Adrenal gland (tissue), 12 donors: Measurements from ENCODE around the gene FAM83D. TPM values are rescaled to one million over a fixed set of nuclear protein-coding genes. Genes with fewer than 3 reads are reported as not detected.

Experiments used
- DNase-seq, 7 donors: peaks; one replicate each; pipeline ENCODE4 v3.0.0-alpha.2; 2019 to 2020
- H3K27ac ChIP-seq, 5 donors: fragments of 200-600 bp; sonication (generic) in 4 of 5; 1 replicate in 3 of 5; 2 replicates in 2 of 5; pipeline versions ENCODE4 v1.5.1 to v1.8.0; 2016 to 2020; ENCODE audit warnings: mild to moderate bottlenecking in 1 of 5
- H3K27me3 ChIP-seq: fragments of 200-600 bp; 2 replicates; pipeline ENCODE4 v1.8.0; 2021
- H3K36me3 ChIP-seq, 2 donors: fragments of 200-600 bp; replicated peaks in 1 of 2; 1 replicate in 1 of 2; 2 replicates in 1 of 2; pipeline versions ENCODE4 v1.5.1 to v1.8.0; 2018 to 2022
- H3K4me1 ChIP-seq, 2 donors: fragments of 200-600 bp; replicated peaks in 1 of 2; 1 replicate in 1 of 2; 2 replicates in 1 of 2; pipeline versions ENCODE4 v1.5.1 to v1.8.0; 2018 to 2021
- H3K4me3 ChIP-seq, 4 donors: fragments of 200-600 bp; sonication (generic) in 3 of 4; one replicate each; pipeline ENCODE4 v1.5.1; 2016 to 2018
- H3K9me3 ChIP-seq, 3 donors: fragments of 200-600 bp; sonication (generic) in 1 of 3; replicated peaks in 1 of 3; 1 replicate in 2 of 3; 2 replicates in 1 of 3; pipeline versions ENCODE4 v1.5.1 to v1.8.0; 2016 to 2021
- POLR2A ChIP-seq, 2 donors: fragments of 450-650 bp; IDR thresholded peaks; one replicate each; pipeline ENCODE4 v1.6.1; 2017; ENCODE audit warnings: antibody characterized with exemption in 2 of 2, mild to moderate bottlenecking in 2 of 2, moderate library complexity in 1 of 2
- WGBS, 4 donors: extraction: QIAGEN DNeasy Blood & Tissue Kit in 2 of 4; methylation state at CpG; one replicate each; pipeline versions ENCODE4 v1.1.5 to v1.1.7; 2013 to 2017; 5-methylcytosine and 5-hydroxymethylcytosine counted together
- intact Hi-C, 2 donors: fragments of 100-400 bp; cut with DNase I; formaldehyde crosslinking; loops; one replicate each; pipeline versions ENCODE4 v1.14.1 to v1.15.0; 2022 to 2023
- polyA plus RNA-seq, 3 donors: library from polyadenylated mRNA; stranded (reverse); fragments of 200-250 nt in 2 of 3; fragments of 350-450 nt in 1 of 3; fragmentation: Illumina TruSeq in 1 of 3; extraction: RNeasy Lipid Tissue Mini Kit (QIAGEN cat#74804) in 1 of 3; gene quantifications; one replicate each; pipeline ENCODE4 v1.2.3, GENCODE V29; 2013 to 2014
- total RNA-seq, 9 donors: library from RNA; depleted of rRNA in 4 of 9; stranded (reverse); fragments of >200 nt in 4 of 9; fragments of 120-200 nt in 1 of 9; fragmentation: NEBNext Ultra II Directional in 1 of 9; extraction: Animal tissue kit (Norgen Biotek cat#: 25700) in 1 of 9; gene quantifications; one replicate each; pipeline versions ENCODE4 v1.1.0 to v1.2.4, GENCODE V29; 2013 to 2023
- TF ChIP-seq, protein P1 (sequence below), 6 experiments: fragments of 450-650 bp in 4 of 6; fragments of 200-600 bp in 2 of 6; sonication (generic) in 1 of 6; IDR thresholded peaks; 1 replicate in 5 of 6; 2 replicates in 1 of 6; pipeline versions ENCODE4 v1.5.1 to v1.8.0; 2016 to 2021; ENCODE audit warnings: antibody characterized with exemption in 6 of 6, mild to moderate bottlenecking in 2 of 6, moderate library complexity in 1 of 6
- donor health status: healthy with polysubstance abuse.
- donor health status: Bipolar disorder and iron deficiency.
- donor health status: DM: yes; HTN: yes; CAD: no.
- donor health status: DM: no; HTN: no; CAD: no.
- donor health status: DM: no; HTN: no; CAD: no.
- donor health status: DM: yes; HTN: yes; CAD: no.

The FAM83D gene
- total and polyA plus RNA-seq, 12 donors = 0.14 to 4.5 (median 0.72) TPM; not detected in 1

DNA sequence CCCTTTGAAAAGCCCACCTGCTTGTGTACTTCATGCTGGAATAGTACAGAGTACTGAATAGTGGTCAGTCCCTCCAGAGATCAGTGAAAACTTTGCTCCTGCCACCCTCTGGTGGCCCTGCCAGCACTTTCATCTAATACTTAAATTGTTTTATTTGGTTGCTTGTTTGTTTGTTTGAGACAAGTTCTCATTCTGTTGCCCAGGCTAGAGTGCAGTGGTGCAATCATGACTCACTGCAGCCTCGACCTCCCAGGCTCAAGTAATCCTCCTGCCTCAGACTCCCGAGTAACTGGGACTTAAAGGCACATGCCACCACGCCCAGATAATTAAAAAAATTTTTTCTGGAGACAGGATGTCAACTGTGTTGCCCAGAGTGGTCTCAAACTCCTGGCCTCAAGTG is 9.1 kb downstream of the FAM83D start:
- TF ChIP-seq POLR2A (IDR thresholded peaks at IDR 0.05) = no peak
- TF ChIP-seq, protein P1, sequence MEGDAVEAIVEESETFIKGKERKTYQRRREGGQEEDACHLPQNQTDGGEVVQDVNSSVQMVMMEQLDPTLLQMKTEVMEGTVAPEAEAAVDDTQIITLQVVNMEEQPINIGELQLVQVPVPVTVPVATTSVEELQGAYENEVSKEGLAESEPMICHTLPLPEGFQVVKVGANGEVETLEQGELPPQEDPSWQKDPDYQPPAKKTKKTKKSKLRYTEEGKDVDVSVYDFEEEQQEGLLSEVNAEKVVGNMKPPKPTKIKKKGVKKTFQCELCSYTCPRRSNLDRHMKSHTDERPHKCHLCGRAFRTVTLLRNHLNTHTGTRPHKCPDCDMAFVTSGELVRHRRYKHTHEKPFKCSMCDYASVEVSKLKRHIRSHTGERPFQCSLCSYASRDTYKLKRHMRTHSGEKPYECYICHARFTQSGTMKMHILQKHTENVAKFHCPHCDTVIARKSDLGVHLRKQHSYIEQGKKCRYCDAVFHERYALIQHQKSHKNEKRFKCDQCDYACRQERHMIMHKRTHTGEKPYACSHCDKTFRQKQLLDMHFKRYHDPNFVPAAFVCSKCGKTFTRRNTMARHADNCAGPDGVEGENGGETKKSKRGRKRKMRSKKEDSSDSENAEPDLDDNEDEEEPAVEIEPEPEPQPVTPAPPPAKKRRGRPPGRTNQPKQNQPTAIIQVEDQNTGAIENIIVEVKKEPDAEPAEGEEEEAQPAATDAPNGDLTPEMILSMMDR (IDR thresholded peaks at IDR 0.05) = no peak
- Histone ChIP-seq H3K36me3 (no peaks in the 10 kb centered on the region), H3K4me3 (no peak overlapping the region), H3K27me3 (no peaks in the 10 kb centered on the region), H3K9me3 (no peaks in the 10 kb centered on the region), H3K4me1 (no peaks in the 10 kb centered on the region), H3K27ac (no peak overlapping the region)
- WGBS, 4 donors = 63 to 73% (median 68%) methylated on average over 3 of the region's 3 CpGs
- intact Hi-C loops = no loop called here
- DNase-seq = no peak

DNA sequence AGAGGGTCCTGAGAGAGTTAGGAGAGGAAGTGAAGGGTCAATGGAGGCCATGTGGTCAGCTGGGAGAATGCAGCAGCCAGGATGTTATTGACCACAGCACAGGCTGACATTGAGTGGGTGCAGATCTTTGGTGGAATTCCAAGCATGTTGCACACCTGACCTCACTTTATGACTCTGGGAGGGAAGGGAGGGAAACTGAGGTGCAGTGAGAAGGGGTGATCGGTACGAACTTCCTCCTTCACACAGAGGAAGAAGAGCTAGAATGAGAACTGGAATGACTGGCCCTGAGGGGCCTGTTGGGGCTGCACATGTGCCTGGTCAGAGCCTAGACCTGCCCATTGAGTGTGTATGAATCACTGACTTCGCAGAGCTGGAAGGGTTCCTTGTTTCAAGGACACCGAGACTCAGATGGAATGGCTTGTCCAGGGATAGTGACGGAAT is 9.8 kb downstream of the FAM83D start:
- peak in 5 of 7 donors; percentile 20 to 52 (median 32) for DNase-seq
- 48 to 65% (median 54%) methylated on average over 5 of the region's 5 CpGs for WGBS, 4 donors
- no peak overlapping the region for H3K27ac ChIP-seq
- no peaks in the 10 kb centered on the region for H3K36me3 ChIP-seq
- H3K27me3 ChIP-seq = no peaks in the 10 kb centered on the region
- no peaks in the 10 kb centered on the region for H3K4me1 ChIP-seq
- intact Hi-C loops = no loop called here
- H3K4me3 ChIP-seq = no peak overlapping the region
- no peak for TF ChIP-seq POLR2A (IDR thresholded peaks at IDR 0.05)
- TF ChIP-seq, protein P1 (IDR thresholded peaks at IDR 0.05) = no peak
- no peaks in the 10 kb centered on the region for H3K9me3 ChIP-seq

DNA sequence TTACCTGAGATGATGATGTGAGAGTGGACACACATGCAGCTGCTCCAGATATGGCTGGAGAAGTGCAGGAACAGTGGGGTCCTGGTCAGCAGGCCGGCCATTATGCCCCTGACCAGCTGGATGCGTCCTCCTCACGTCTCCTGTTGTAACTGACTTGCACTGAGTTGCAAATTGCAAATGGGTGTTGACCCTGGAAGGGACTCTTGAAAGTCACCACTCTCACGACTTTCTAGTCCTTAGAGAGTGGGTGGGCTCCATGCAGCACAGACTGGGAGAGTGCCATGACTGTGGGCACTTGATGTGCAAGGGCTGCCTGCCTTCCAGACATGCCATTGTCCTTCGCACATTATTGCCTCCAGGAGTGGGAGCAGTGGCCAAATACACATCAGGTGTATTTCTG is 10.8 kb downstream of the FAM83D start:
- Histone ChIP-seq H3K4me3 (no peak overlapping the region), H3K4me1 (no peaks in the 10 kb centered on the region), H3K9me3 (no peaks in the 10 kb centered on the region), H3K27ac (no peak overlapping the region), H3K27me3 (no peaks in the 10 kb centered on the region), H3K36me3 (no peaks in the 10 kb centered on the region)
- no peak for DNase-seq
- no peak for TF ChIP-seq POLR2A (IDR thresholded peaks at IDR 0.05)
- TF ChIP-seq, protein P1 (IDR thresholded peaks at IDR 0.05) = no peak
- 91 to 98% (median 96%) methylated on average over 5 of the region's 5 CpGs for WGBS, 4 donors
- intact Hi-C loops = no loop called here

DNA sequence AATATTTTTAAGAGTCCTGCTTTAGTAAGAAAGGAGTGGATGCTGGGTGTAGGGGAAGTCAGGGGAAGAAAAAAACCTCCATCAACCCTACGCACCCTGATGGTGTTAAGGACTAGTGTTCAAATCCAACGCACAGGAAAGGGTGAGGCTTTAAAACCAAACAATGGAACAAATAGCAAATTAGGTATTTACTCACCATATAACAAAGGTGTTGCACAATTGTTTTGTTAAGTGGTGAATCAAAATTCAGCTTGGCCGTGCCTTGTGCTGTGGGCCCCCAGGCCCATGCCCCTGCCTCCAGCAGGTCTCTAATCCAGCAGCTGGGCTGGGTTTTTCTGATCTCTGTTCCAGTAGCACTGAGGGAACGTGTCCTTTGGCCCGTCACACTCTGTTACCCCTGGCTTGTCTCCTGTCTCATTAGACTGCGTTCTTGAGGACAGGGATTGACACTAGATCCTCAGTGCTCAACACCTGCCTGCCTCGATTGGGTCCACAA is 11.8 kb downstream of the FAM83D start:
- no peak for DNase-seq
- no peaks in the 10 kb centered on the region for H3K36me3 ChIP-seq
- intact Hi-C loops = no loop called here
- H3K27me3 ChIP-seq = no peaks in the 10 kb centered on the region
- 95 to 99% (median 97%) methylated on average over 7 of the region's 7 CpGs for WGBS, 4 donors
- H3K9me3 ChIP-seq = no peaks in the 10 kb centered on the region
- TF ChIP-seq POLR2A (IDR thresholded peaks at IDR 0.05) = no peak
- TF ChIP-seq, protein P1 (IDR thresholded peaks at IDR 0.05) = no peak
- H3K4me1 ChIP-seq = no peaks in the 10 kb centered on the region
- H3K27ac ChIP-seq = no peak overlapping the region
- H3K4me3 ChIP-seq = no peak overlapping the region
